ENCODE results near the gene TMA7B. TPM values are rescaled to one million over a fixed set of nuclear protein-coding genes. Genes with fewer than 3 reads are reported as not detected.

Gene TMA7B
- total and polyA plus RNA-seq, 7 donors = 0.41 TPM; not detected in 6

DNA sequence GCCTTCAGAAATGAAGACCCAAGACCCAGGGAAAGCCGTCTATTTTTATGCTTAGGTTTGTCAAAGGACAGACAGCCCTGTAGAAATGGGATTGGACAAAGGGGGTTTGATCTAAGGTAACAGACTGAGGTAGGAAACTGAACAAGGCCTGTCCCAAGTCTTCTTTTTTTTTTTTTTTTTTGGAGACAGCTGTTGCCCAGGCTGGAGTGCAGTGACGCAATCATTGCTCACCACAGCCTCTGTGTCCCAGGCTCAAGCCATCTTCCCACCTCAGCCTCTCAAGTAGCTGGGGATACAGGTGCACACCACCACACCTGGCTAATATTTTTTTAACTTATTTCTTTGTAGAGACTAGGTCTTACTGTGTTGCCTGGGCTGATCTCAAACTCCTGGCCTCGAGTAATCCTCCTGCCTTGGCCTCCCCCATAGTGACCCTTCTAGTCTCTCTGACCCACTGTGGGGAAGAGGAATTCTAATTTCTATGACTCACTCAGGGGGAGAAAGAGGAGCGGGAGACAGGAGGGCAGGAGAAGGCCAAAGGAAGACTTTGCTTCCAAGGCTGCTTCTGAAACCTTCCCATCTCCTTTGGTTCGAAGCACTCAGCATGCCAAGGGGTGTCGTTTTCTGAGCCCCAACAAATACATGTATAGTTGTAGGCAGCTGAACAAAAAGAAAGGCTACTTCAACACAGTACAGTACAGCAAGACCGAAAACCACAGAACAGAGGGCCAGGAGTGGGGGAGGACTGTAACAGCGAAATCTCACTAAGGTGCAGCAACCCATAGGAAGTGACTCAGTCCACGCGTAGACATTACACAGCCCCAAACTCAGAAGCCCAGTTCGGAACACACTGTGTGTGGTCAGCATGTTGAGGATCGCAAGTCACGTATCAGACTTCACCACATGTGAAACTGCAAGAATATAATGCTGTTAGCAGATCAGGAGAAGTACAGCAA, 872 bp downstream of the TMA7B start:
- Histone ChIP-seq H3K36me3 (no peaks in the 10 kb centered on the region), H3K4me3 (no peak overlapping the region), H3K27me3 (peaks cover 0 to 3% (median 0%) of the 10 kb centered on the region in 3 donors), H3K4me1 (no peaks in the 10 kb centered on the region), H3K27ac (no peak overlapping the region), H3K9me3 (no peaks in the 10 kb centered on the region)
- TF ChIP-seq EP300 (IDR thresholded peaks at IDR 0.05) = no peak
- no peak for TF ChIP-seq POLR2AphosphoS5 (IDR thresholded peaks at IDR 0.05)
- WGBS, 2 donors = 69 to 88% methylated on average over 13 of the region's 13 CpGs
- intact Hi-C loops (cut with DNase I) = no loop called here
- DNase-seq = no peak

DNA sequence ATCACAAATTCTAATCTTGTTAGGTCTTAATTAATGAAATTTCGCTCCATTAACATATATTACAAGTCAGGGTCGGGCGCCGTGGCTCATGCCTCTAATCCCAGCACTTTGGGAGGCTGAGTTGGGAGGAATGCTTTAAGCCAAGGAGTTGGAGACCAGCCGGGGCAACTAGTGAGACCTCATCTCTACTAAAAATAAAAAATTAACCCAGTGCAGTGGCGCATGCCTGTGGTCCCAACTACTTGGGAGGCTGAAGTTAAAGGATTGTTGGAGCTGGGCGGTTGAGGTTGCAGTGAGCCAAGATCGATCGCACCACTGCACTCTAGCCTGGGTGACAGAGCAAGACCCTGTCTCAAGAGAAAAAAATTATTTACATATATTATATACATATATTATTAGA, 1.9 kb downstream of the TMA7B start:
- no peak for DNase-seq
- H3K27ac ChIP-seq = no peak overlapping the region
- no peak for TF ChIP-seq POLR2A (IDR thresholded peaks at IDR 0.05)
- TF ChIP-seq, protein P1, sequence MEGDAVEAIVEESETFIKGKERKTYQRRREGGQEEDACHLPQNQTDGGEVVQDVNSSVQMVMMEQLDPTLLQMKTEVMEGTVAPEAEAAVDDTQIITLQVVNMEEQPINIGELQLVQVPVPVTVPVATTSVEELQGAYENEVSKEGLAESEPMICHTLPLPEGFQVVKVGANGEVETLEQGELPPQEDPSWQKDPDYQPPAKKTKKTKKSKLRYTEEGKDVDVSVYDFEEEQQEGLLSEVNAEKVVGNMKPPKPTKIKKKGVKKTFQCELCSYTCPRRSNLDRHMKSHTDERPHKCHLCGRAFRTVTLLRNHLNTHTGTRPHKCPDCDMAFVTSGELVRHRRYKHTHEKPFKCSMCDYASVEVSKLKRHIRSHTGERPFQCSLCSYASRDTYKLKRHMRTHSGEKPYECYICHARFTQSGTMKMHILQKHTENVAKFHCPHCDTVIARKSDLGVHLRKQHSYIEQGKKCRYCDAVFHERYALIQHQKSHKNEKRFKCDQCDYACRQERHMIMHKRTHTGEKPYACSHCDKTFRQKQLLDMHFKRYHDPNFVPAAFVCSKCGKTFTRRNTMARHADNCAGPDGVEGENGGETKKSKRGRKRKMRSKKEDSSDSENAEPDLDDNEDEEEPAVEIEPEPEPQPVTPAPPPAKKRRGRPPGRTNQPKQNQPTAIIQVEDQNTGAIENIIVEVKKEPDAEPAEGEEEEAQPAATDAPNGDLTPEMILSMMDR (IDR thresholded peaks at IDR 0.05) = no peak
- TF ChIP-seq EP300 (IDR thresholded peaks at IDR 0.05) = no peak
- no peak for TF ChIP-seq POLR2AphosphoS5 (IDR thresholded peaks at IDR 0.05)
- intact Hi-C loops (cut with DNase I) = no loop called here
- H3K9me3 ChIP-seq = no peaks in the 10 kb centered on the region
- no peaks in the 10 kb centered on the region for H3K4me1 ChIP-seq
- no peak overlapping the region for H3K4me3 ChIP-seq
- no peaks in the 10 kb centered on the region for H3K36me3 ChIP-seq
- peaks cover 0 to 3% (median 0%) of the 10 kb centered on the region in 3 donors for H3K27me3 ChIP-seq
- 91 to 93% methylated on average over 9 of the region's 9 CpGs for WGBS, 2 donors

DNA sequence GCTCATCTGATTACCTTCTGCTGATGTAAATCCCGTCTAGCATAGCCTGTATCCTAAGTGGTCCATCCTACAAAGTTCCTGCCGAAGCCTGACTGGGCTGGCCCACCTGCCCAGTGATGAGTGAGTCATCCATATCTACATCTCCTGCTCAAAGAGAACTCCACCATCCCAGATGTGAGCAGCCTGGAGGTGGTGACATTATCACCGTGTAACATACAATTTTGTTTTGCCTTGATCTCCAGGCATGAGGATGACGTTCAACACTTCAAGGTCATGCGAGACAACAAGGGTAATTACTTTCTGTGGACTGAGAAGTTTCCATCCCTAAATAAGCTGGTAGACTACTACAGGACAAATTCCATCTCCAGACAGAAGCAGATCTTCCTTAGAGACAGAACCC, 5.6 kb downstream of the TMA7B start:
- Histone ChIP-seq H3K9me3 (no peaks in the 10 kb centered on the region), H3K4me3 (no peak overlapping the region), H3K27me3 (peaks cover 0 to 3% (median 0%) of the 10 kb centered on the region in 3 donors), H3K4me1 (peaks cover 0 to 7% (median 0%) of the 10 kb centered on the region in 4 donors), H3K36me3 (no peaks in the 10 kb centered on the region), H3K27ac (no peak overlapping the region)
- intact Hi-C loops (cut with DNase I) = no loop called here
- TF ChIP-seq POLR2A (IDR thresholded peaks at IDR 0.05) (no peak), POLR2AphosphoS5 (IDR thresholded peaks at IDR 0.05) (no peak), EP300 (IDR thresholded peaks at IDR 0.05) (no peak)
- TF ChIP-seq, protein P1 (IDR thresholded peaks at IDR 0.05) = no peak
- DNase-seq = no peak
- WGBS, 2 donors = 71 to 80% methylated on average over 5 of the region's 5 CpGs

DNA sequence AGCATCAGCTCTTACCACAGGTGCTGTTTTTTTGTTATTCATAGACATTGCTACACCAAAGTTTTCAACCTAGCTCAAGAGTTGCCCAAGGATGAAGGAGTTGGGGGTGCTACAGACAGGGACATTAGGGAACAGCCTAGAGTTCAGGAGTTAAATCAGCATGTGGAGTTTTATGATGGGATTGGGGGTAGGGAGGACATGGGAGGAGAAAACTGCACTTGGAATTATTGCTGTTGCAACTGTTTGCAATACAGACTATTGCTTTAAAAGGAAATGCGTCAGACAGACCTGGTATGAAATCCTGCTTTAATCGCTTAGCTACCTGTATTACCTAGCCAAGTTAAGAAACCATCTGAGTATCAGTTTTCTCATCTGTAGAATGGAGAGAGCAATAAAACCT, 6.3 kb downstream of the TMA7B start:
- WGBS, 2 donors = 18 to 75% methylated on average over 2 of the region's 2 CpGs
- H3K27ac ChIP-seq = no peak overlapping the region
- intact Hi-C loops (cut with DNase I) = no loop called here

More for the DNA sequence above, 6.3 kb downstream of the TMA7B start:
- DNase-seq = no peak
- no peaks in the 10 kb centered on the region for H3K9me3 ChIP-seq
- H3K36me3 ChIP-seq = no peaks in the 10 kb centered on the region
- TF ChIP-seq EP300 (IDR thresholded peaks at IDR 0.05) (no peak), POLR2A (IDR thresholded peaks at IDR 0.05) (no peak), POLR2AphosphoS5 (IDR thresholded peaks at IDR 0.05) (no peak)
- TF ChIP-seq, protein P1 (IDR thresholded peaks at IDR 0.05) = no peak
- H3K4me1 ChIP-seq = peaks cover 0 to 7% (median 0%) of the 10 kb centered on the region in 4 donors
- H3K4me3 ChIP-seq = no peak overlapping the region
- peaks cover 0 to 10% (median 0%) of the 10 kb centered on the region in 3 donors for H3K27me3 ChIP-seq
